ENCODE data around the gene KDM4C. TPM values are rescaled to one million over a fixed set of nuclear protein-coding genes. Genes with fewer than 3 reads are reported as not detected.

KDM4C gene
- total and polyA plus RNA-seq, 7 donors: 16.4 to 33.5 (median 28.8) TPM

DNA sequence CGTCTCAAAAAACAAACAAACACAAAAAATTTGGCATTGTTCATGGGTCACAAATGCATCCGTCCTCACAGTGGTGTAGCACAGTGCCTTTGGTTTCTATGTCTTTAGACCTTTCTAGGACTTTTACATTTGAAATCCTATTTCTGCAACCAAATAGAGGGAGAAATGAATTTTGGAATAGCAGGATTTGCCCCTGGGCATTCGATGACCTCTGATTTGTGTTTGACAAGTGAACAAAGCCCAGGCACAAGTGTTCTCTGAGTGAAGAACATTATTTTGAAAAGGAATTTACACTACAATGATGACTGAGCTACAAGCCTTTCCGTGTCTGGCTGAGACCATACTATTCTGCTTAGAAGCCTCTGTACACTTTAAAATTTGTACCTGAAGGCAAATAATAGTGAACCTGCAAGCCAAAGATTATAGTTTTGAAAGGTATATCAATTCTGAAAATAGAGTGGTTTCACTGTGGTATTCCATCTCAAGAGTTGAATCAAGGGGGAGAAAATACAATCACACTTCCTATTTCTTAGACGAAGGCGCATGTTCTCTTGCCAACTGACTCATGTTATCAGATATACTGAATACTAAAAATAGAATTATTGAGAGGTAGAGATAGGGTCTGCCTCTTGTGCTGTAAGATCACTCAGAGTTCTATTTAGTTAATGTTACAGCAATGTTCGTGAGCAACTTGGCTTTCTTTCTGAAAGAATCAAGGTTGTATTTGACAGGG lies 297.6 kb downstream of the KDM4C start:
- no peak for DNase-seq

DNA sequence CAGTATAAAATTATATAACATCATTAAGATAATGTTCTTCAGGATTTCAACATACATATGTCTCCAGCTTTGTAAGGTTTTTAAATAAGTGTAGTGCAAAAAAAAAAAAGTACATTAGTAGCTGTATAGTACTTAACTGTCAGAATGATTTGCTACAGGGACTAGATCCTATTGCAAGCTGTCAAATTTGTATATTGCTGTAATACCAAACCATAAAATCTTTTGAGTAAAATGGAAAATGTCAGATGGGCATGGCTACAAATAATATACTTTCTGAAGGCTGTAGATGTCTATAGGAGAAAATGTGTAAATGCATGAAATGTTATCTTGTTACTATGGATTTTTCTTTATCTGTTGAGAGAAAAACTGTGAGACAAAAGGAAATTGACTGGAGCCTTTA lies 298.5 kb downstream of the KDM4C start:
- no peak overlapping the region for H3K27ac ChIP-seq
- H3K4me1 ChIP-seq: no peaks in the 10 kb centered on the region
- H3K4me3 ChIP-seq: no peak overlapping the region
- no peak for TF ChIP-seq POLR2AphosphoS5 (IDR thresholded peaks at IDR 0.05)
- TF ChIP-seq EP300 (IDR thresholded peaks at IDR 0.05): no peak
- TF ChIP-seq, protein P1, sequence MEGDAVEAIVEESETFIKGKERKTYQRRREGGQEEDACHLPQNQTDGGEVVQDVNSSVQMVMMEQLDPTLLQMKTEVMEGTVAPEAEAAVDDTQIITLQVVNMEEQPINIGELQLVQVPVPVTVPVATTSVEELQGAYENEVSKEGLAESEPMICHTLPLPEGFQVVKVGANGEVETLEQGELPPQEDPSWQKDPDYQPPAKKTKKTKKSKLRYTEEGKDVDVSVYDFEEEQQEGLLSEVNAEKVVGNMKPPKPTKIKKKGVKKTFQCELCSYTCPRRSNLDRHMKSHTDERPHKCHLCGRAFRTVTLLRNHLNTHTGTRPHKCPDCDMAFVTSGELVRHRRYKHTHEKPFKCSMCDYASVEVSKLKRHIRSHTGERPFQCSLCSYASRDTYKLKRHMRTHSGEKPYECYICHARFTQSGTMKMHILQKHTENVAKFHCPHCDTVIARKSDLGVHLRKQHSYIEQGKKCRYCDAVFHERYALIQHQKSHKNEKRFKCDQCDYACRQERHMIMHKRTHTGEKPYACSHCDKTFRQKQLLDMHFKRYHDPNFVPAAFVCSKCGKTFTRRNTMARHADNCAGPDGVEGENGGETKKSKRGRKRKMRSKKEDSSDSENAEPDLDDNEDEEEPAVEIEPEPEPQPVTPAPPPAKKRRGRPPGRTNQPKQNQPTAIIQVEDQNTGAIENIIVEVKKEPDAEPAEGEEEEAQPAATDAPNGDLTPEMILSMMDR (IDR thresholded peaks at IDR 0.05): no peak
- TF ChIP-seq POLR2A (IDR thresholded peaks at IDR 0.05): no peak
- H3K27me3 ChIP-seq: no peaks in the 10 kb centered on the region
- intact Hi-C loops (cut with DNase I): no loop called here
- no peak for DNase-seq
- H3K9me3 ChIP-seq: no peaks in the 10 kb centered on the region
- H3K36me3 ChIP-seq: no peaks in the 10 kb centered on the region

More for the DNA sequence above, 297.6 kb downstream of the KDM4C start:
- 82 to 89% methylated on average over 7 of the region's 7 CpGs for WGBS, 2 donors
- intact Hi-C loops (cut with DNase I): no loop called here
- Histone ChIP-seq H3K4me3 (no peak overlapping the region), H3K9me3 (no peaks in the 10 kb centered on the region), H3K36me3 (no peaks in the 10 kb centered on the region), H3K27ac (no peak overlapping the region), H3K27me3 (no peaks in the 10 kb centered on the region), H3K4me1 (no peaks in the 10 kb centered on the region)
- TF ChIP-seq POLR2AphosphoS5 (IDR thresholded peaks at IDR 0.05) (no peak), EP300 (IDR thresholded peaks at IDR 0.05) (no peak), POLR2A (IDR thresholded peaks at IDR 0.05) (no peak)
- TF ChIP-seq, protein P1 (IDR thresholded peaks at IDR 0.05): no peak

DNA sequence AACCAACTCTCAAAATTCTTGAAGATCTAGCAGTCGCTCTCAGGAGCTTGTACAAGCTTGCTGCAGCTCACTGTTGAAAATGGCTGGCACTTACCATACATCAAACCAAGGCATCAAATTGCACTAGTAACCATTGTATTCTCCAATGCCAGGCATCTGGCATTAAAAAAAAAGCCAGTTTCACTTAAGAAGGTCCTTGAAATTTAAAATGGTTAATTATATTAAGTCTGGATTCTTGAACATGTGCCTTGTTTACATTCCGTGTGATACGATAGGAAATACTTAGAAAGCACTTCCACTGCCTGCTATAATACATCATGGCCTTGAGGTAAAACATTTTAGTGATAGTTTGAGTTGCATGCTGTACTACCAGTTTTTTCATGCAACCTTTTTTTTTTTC lies 300.7 kb downstream of the KDM4C start:
- H3K27ac ChIP-seq: no peak overlapping the region
- no peaks in the 10 kb centered on the region for H3K36me3 ChIP-seq
- no peaks in the 10 kb centered on the region for H3K27me3 ChIP-seq
- H3K9me3 ChIP-seq: no peaks in the 10 kb centered on the region
- H3K4me3 ChIP-seq: no peak overlapping the region
- DNase-seq: no peak
- no peaks in the 10 kb centered on the region for H3K4me1 ChIP-seq
- no peak for TF ChIP-seq POLR2A (IDR thresholded peaks at IDR 0.05)
- 88 to 89% methylated on average over 3 of the region's 3 CpGs for WGBS, 2 donors
- intact Hi-C loops (cut with DNase I): no loop called here

DNA sequence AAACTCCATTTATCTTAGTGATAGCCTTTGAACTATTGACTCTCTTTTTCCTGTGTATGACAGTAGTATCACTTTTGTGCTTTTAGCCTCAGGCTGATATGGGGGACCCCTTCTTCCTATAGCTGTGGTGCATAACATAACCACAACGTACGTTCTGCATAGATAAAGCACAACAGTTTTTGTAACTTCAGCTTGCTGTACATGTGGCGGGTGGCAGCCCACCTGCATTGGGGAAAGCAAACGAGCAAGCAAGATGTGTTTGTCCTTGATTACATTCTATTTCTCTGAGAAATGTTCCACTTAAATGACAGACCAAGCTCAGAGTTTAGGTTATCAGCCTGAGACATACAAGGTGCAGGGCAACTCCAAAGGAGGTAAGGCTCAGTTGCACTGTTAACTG lies 309.4 kb downstream of the KDM4C start:
- Histone ChIP-seq H3K4me3 (no peak overlapping the region), H3K9me3 (no peaks in the 10 kb centered on the region), H3K36me3 (no peaks in the 10 kb centered on the region), H3K4me1 (no peaks in the 10 kb centered on the region), H3K27ac (no peak overlapping the region), H3K27me3 (no peaks in the 10 kb centered on the region)
- intact Hi-C loops (cut with DNase I): no loop called here
- 64 to 72% methylated on average over 4 of the region's 4 CpGs for WGBS, 2 donors
- no peak for TF ChIP-seq POLR2A (IDR thresholded peaks at IDR 0.05)
- no peak for TF ChIP-seq POLR2AphosphoS5 (IDR thresholded peaks at IDR 0.05)
- TF ChIP-seq EP300 (IDR thresholded peaks at IDR 0.05): no peak
- TF ChIP-seq, protein P1 (IDR thresholded peaks at IDR 0.05): no peak
- no peak for DNase-seq

DNA sequence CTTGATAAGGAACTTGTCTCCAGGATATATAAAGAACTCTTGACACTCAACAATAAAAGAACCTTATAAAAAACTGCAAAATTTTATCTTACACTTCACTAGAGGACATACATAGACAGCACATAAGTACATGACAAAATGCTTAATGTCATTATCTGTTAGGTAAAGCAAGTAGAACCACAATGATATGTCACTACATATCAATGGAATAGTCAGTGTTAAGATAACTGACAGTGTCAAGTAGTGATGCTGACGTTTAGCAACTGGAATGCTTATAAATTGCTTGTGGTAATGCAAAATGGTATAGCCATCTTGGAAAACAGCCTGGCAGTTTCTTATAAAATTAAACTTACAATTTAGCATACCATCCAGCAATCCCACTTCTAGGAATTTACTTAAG lies 314.1 kb downstream of the KDM4C start:
- WGBS, 2 donors: 87 to 91% methylated on average over 1 of the region's 1 CpG
- Histone ChIP-seq H3K27me3 (no peaks in the 10 kb centered on the region), H3K9me3 (no peaks in the 10 kb centered on the region), H3K27ac (no peak overlapping the region), H3K36me3 (peaks cover 0 to 8% (median 4%) of the 10 kb centered on the region in 4 donors), H3K4me3 (no peak overlapping the region), H3K4me1 (no peaks in the 10 kb centered on the region)
- intact Hi-C loops (cut with DNase I): no loop called here
- TF ChIP-seq POLR2AphosphoS5 (IDR thresholded peaks at IDR 0.05): no peak
- TF ChIP-seq, protein P1 (IDR thresholded peaks at IDR 0.05): no peak
- TF ChIP-seq POLR2A (IDR thresholded peaks at IDR 0.05): no peak
- no peak for TF ChIP-seq EP300 (IDR thresholded peaks at IDR 0.05)
- no peak for DNase-seq

Measured in sigmoid colon (tissue), 7 donors.